K562 (cell line): Measurements from ENCODE around the gene GAL3ST3. TPM values are rescaled to one million over a fixed set of nuclear protein-coding genes. Genes with fewer than 3 reads are reported as not detected.

Source experiments
- ATAC-seq: fragments of 200-7000 bp; cut with Tn5 transposase; 3 replicates; pipeline ENCODE4 v1.9.1; 2020; ENCODE audit warnings: moderate library complexity
- BruUV-seq: library from RNA; stranded (reverse); fragments of 400-500 nt; replicated peaks from 2 replicates; lab custom pipeline; 2021; lab: Mats Ljungman, UMichigan
- CTCF ChIA-PET: fragments of 300-600 bp; formaldehyde crosslinking; extraction: SDS; loops from one replicate; lab custom pipeline; 2021; ENCODE audit warnings: low intra/inter-chr PET ratio; lab: Yijun Ruan, JAX
- POLR2A ChIA-PET: fragments of 300-600, 350-650 bp; sonication (Branson Sonifier 250); formaldehyde crosslinking; extraction: SDS; loops from one replicate; lab custom pipeline; 2021; ENCODE audit warnings: antibody characterized with exemption, inconsistent platforms; lab: Yijun Ruan, JAX
- DNase-seq, 4 experiments: peaks; one replicate each; pipeline versions ENCODE4 v3.0.0 to v3.0.0-alpha.2; 2011 to 2018; ENCODE audit warnings: low spot score in 3 of 4, mixed read lengths in 3 of 4; ENCODE audit errors: extremely low read depth in 1 of 4
- FAIRE-seq: peaks from 2 replicates; lab custom pipeline; 2011; peaks lifted over from hg19 to GRCh38; lab: Jason Lieb, UNC
- H2AFZ ChIP-seq: 2 replicates; pipeline ENCODE4 v1.6.0; 2011; ENCODE audit warnings: low read depth, low read length, control low read depth, inconsistent platforms
- H3K27ac ChIP-seq: fragments of 200-600 bp; 3 replicates; pipeline ENCODE4 v1.8.0; 2011; ENCODE audit warnings: low read depth, mild to moderate bottlenecking, control low read depth, inconsistent platforms, low read length, moderate library complexity, mixed read lengths; ENCODE audit errors: extremely low read depth
- H3K27me3 ChIP-seq, 2 experiments: fragments of 300-600 bp in 1 of 2; 2 replicates in 1 of 2; 3 replicates in 1 of 2; pipeline versions ENCODE4 v1.6.0 to v1.8.0; 2011; ENCODE audit warnings: inconsistent platforms in 2 of 2, low read length in 2 of 2, mild to moderate bottlenecking in 1 of 2, mixed read lengths in 1 of 2, moderate library complexity in 1 of 2; ENCODE audit not compliant: control insufficient read depth in 2 of 2, insufficient read depth in 2 of 2
- H3K36me3 ChIP-seq: fragments of 300-600 bp; 3 replicates; pipeline ENCODE4 v1.8.0; 2011; ENCODE audit warnings: mild to moderate bottlenecking, low read length, inconsistent platforms; ENCODE audit not compliant: control insufficient read depth, insufficient read depth
- H3K4me1 ChIP-seq, 2 experiments: fragments of 200-600 bp in 1 of 2; replicated peaks in 1 of 2; 2 replicates in 1 of 2; 3 replicates in 1 of 2; pipeline versions ENCODE4 v1.5.1 to v1.8.0; 2011; ENCODE audit warnings: inconsistent platforms in 2 of 2, low read length in 2 of 2, mild to moderate bottlenecking in 1 of 2, mixed read lengths in 1 of 2, moderate library complexity in 1 of 2; ENCODE audit not compliant: control insufficient read depth in 2 of 2, insufficient read depth in 2 of 2
- H3K4me2 ChIP-seq: 2 replicates; pipeline ENCODE4 v1.6.1; 2011; ENCODE audit warnings: low read length, control low read depth, inconsistent platforms, mixed read lengths; ENCODE audit not compliant: insufficient read depth
- H3K4me3 ChIP-seq: fragments of 200-600 bp; sonication (generic), shearing (Covaris generic); 2 replicates; pipeline ENCODE4 v1.5.1; 2016; ENCODE audit warnings: control low read depth, inconsistent platforms
- H3K79me2 ChIP-seq: fragments of 200-600 bp; 3 replicates; pipeline ENCODE4 v1.8.0; 2011; ENCODE audit warnings: low read length, inconsistent platforms; ENCODE audit not compliant: control insufficient read depth, insufficient read depth
- H3K9ac ChIP-seq, 2 experiments: 2 replicates each; pipeline versions ENCODE4 v1.6.0 to v1.6.1; 2011; ENCODE audit warnings: low read depth in 2 of 2, low read length in 2 of 2, control low read depth in 1 of 2, inconsistent platforms in 1 of 2, mild to moderate bottlenecking in 1 of 2, mixed read lengths in 1 of 2; ENCODE audit not compliant: insufficient read depth in 1 of 2
- H3K9me1 ChIP-seq: one replicate; pipeline ENCODE4 v1.6.0; 2011; ENCODE audit warnings: inconsistent platforms, mild to moderate bottlenecking, low read length, moderate library complexity; ENCODE audit not compliant: control insufficient read depth, insufficient read depth
- H3K9me3 ChIP-seq: replicated peaks from 2 replicates; pipeline ENCODE4 v1.5.1; 2011; ENCODE audit warnings: low read depth, low read length, inconsistent platforms; ENCODE audit not compliant: control insufficient read depth, insufficient read depth
- H4K20me1 ChIP-seq: replicated peaks from 2 replicates; pipeline ENCODE4 v1.6.1; 2011; ENCODE audit warnings: low read length, inconsistent platforms, mixed read lengths; ENCODE audit not compliant: control insufficient read depth, insufficient read depth
- GTF2F1 ChIP-seq: IDR thresholded peaks from 2 replicates; pipeline ENCODE4 v1.6.1; 2011; ENCODE audit warnings: low read depth, low read length, improper control_type of control experiment
- POLR2A ChIP-seq: fragments of 450-650 bp; conservative IDR thresholded peaks from 2 replicates; pipeline ENCODE4 v1.6.1; 2016
- SIRT6 ChIP-seq: IDR thresholded peaks from one replicate; pipeline ENCODE4 v1.6.1; 2012; ENCODE audit warnings: low read depth, mild to moderate bottlenecking, control low read depth, inconsistent platforms, low read length, moderate library complexity
- YY1 ChIP-seq, 3 experiments: IDR thresholded peaks; 2 replicates each; pipeline ENCODE4 v1.6.1; 2011; ENCODE audit warnings: low read length in 2 of 3, mild to moderate bottlenecking in 2 of 3, moderate library complexity in 2 of 3, borderline replicate concordance in 1 of 3, control low read depth in 1 of 3, low read depth in 1 of 3; ENCODE audit not compliant: insufficient read depth in 3 of 3, insufficient replicate concordance in 2 of 3, control insufficient read depth in 1 of 3, insufficient read length in 1 of 3; ENCODE audit errors: extremely low read depth in 1 of 3
- ZBTB33 ChIP-seq: sonication (generic); formaldehyde crosslinking; IDR thresholded peaks from 2 replicates; pipeline ENCODE4 v1.8.1; 2023; ENCODE audit warnings: mild to moderate bottlenecking, missing genetic modification reagents
- ZBTB40 ChIP-seq, 2 experiments: fragments of 450-650 bp in 1 of 2; sonication (generic) in 1 of 2; formaldehyde crosslinking in 1 of 2; IDR thresholded peaks; 2 replicates each; pipeline versions ENCODE4 v1.7.1 to v1.9.0; 2016 to 2022; ENCODE audit warnings: inconsistent platforms in 1 of 2, mild to moderate bottlenecking in 1 of 2, missing genetic modification reagents in 1 of 2
- ZBTB7A ChIP-seq: IDR thresholded peaks from 2 replicates; pipeline ENCODE4 v1.6.1; 2011; ENCODE audit warnings: low read depth, mild to moderate bottlenecking, low read length, moderate library complexity, borderline replicate concordance; ENCODE audit not compliant: control insufficient read depth
- WGBS: fragments of 100-300 bp; shearing (Covaris generic); methylation state at CpG from one replicate; pipeline ENCODE4 v1.1.6; 2016; ENCODE audit warnings: low coverage, mixed read lengths; ENCODE audit not compliant: insufficient coverage; ENCODE audit errors: missing lambda C conversion rate; 5-methylcytosine and 5-hydroxymethylcytosine counted together
- in situ Hi-C: fragments of 300-500 bp; cut with MboI; formaldehyde crosslinking; loops from 4 replicates; pipeline ENCODE4 v1.15.0; 2018; ENCODE audit warnings: inconsistent platforms, mixed read lengths
- intact Hi-C: fragments of 100-400 bp; cut with micrococcal nuclease; formaldehyde crosslinking; loops from 2 replicates; pipeline ENCODE4 v1.14.2; 2022
- polyA plus RNA-seq, 8 experiments: library from polyadenylated mRNA; depleted of rRNA in 4 of 8; stranded (reverse) in 5 of 8; unstranded in 3 of 8; fragments of >200 nt; fragmentation: Nextera tagmentation in 2 of 8; fragmentation: Illumina TruSeq in 1 of 8; extraction: Ambion mirVana in 2 of 8; extraction: Trizol in 1 of 8; gene quantifications; 2 replicates each; pipeline versions ENCODE4 v1.2.1 to v1.2.3, GENCODE V29; 2011 to 2014; ENCODE audit warnings: inconsistent platforms in 1 of 8, missing spikeins in 1 of 8
- total RNA-seq, 7 experiments: library from RNA; depleted of rRNA in 6 of 7; stranded (reverse); fragments of >200 nt in 6 of 7; fragmentation: Illumina TruSeq in 2 of 7; extraction: Trizol in 2 of 7; gene quantifications; 2 replicates each; pipeline versions ENCODE4 v1.2.1 to v1.2.3, GENCODE V29; 2011 to 2021; ENCODE audit warnings: low replicate concordance in 1 of 7

Gene GAL3ST3
- total and polyA plus RNA-seq, 9 of the 15 experiments (the other 6 are each of a cell fraction or from before 2014, with no cell fraction given), result not detected

- Histone ChIP-seq H3K9me3 (no peaks in the 10 kb centered on the region), H3K9me1 (peaks cover 5% of the 10 kb centered on the region), H3K9ac (peak overlapping the region; percentile 53 to 80), H3K79me2 (no peaks in the 10 kb centered on the region), H3K4me1 (peaks cover 13 to 53% of the 10 kb centered on the region in 2 experiments), H3K36me3 (no peaks in the 10 kb centered on the region), H2AFZ (peak overlapping the region; percentile 97), H3K4me2 (peak overlapping the region; percentile 83), H3K4me3 (peak overlapping the region; percentile 26; the same call in 1 of the 2 replicates), H3K27me3 (no peaks in the 10 kb centered on the region), H4K20me1 (no peaks in the 10 kb centered on the region), H3K27ac (no peak overlapping the region; the same call in 2 of the 3 replicates)
- intact Hi-C loops, result loop anchor here (1.0 kb wide), 1 partner anchor 33 kb away; no protein-coding TSS in a partner anchor
- BruUV-seq, result no TSS peak
- WGBS, result 7% methylated on average over 30 of the region's 46 CpGs
- peak; percentile 82 for FAIRE-seq
- in situ Hi-C loops, result no loop called here
- peak; percentile 94 for ATAC-seq
- ChIA-PET CTCF (interaction anchor here (0.5 to 1.3 kb wide), 4 partner anchors 33 to 608 kb away, joined by 4 to 6 read pairs (median 4); no protein-coding TSS in a partner anchor), POLR2A (interaction anchor here (0.6 to 1.6 kb wide), 14 partner anchors 10 to 521 kb away, joined by 3 to 13 read pairs (median 3); partner anchors contain the start of genes BANF1, CCDC85B, CST6 and FOSL1)
- peak; percentile 87 to 90 (median 90) for DNase-seq
- peak; percentile 86 for TF ChIP-seq ZBTB33 (CRISPR knock-in tag)
- peak in 1 of 3 experiments; percentile 62 for TF ChIP-seq YY1 (IDR thresholded peaks at IDR 0.05; ENCODE audit: borderline replicate concordance in 1 of 3, control insufficient read depth in 1 of 3, extremely low read depth in 1 of 3, insufficient read depth in 3 of 3, insufficient read length in 1 of 3, insufficient replicate concordance in 2 of 3, low read depth in 1 of 3, low read length in 2 of 3)
- peak; percentile 82; the same call in 1 of the 2 replicates for TF ChIP-seq ZBTB7A
- TF ChIP-seq ZBTB40 (IDR thresholded peaks at IDR 0.05), result 0 out of 2 replicates have a peak, but pooled peaks have one; percentile 9
- no peak for TF ChIP-seq ZBTB40 (CRISPR knock-in tag; IDR thresholded peaks at IDR 0.05)
- no peak for TF ChIP-seq POLR2A
- TF ChIP-seq GTF2F1, result no peak
- TF ChIP-seq SIRT6, result no peak
Measured at GRCh38 chr11:66022401-66023185, 26.4 kb downstream of the GAL3ST3 start.
